Epithelial cell of esophagus (primary cell): Measurements from ENCODE around the gene CLEC4G.

ENCODE experiments used
- DNase-seq: peaks from one replicate; pipeline ENCODE4 v3.0.0; 2010; ENCODE audit warnings: low read depth
- H3K4me3 ChIP-seq: 2 replicates; pipeline ENCODE4 v1.5.1; 2011; ENCODE audit warnings: mild to moderate bottlenecking, low read length, control low read depth
- TF ChIP-seq, protein P1 (sequence below): IDR thresholded peaks from 2 replicates; pipeline ENCODE4 v1.5.1; 2011; ENCODE audit warnings: low read depth, mild to moderate bottlenecking, low read length, control low read depth, inconsistent platforms; ENCODE audit not compliant: insufficient read depth; ENCODE audit errors: missing control alignments

The CLEC4G gene

GRCh38 chr19:7685546-7686445 is 46.1 kb downstream of the CLEC4G start:
- no peak overlapping the region for H3K4me3 ChIP-seq
- TF ChIP-seq, protein P1, sequence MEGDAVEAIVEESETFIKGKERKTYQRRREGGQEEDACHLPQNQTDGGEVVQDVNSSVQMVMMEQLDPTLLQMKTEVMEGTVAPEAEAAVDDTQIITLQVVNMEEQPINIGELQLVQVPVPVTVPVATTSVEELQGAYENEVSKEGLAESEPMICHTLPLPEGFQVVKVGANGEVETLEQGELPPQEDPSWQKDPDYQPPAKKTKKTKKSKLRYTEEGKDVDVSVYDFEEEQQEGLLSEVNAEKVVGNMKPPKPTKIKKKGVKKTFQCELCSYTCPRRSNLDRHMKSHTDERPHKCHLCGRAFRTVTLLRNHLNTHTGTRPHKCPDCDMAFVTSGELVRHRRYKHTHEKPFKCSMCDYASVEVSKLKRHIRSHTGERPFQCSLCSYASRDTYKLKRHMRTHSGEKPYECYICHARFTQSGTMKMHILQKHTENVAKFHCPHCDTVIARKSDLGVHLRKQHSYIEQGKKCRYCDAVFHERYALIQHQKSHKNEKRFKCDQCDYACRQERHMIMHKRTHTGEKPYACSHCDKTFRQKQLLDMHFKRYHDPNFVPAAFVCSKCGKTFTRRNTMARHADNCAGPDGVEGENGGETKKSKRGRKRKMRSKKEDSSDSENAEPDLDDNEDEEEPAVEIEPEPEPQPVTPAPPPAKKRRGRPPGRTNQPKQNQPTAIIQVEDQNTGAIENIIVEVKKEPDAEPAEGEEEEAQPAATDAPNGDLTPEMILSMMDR, result no peak
- DNase-seq, result no peak

DNA sequence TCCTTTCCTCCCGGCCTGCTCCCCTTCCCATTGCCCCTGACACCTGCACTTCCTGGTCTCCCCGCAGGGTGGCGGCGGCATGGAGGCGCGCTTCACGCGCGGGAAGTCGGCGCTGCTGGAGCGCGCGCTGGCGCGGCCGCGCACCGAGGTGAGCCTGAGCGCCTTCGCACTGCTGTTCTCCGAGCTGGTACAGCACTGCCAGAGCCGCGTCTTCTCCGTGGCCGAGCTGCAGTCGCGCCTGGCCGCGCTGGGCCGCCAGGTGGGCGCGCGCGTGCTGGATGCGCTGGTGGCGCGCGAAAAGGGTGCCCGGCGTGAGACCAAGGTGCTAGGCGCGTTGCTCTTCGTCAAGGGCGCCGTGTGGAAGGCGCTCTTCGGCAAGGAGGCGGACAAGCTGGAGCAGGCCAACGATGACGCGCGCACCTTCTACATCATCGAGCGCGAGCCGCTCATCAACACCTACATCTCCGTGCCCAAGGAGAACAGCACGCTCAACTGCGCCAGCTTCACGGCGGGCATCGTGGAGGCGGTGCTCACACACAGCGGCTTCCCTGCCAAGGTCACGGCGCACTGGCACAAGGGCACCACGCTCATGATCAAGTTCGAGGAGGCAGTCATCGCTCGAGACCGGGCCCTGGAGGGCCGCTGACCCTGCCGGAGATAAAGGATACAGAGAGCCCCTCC is 49.6 kb downstream of the CLEC4G start:
- TF ChIP-seq, protein P1, result no peak
- H3K4me3 ChIP-seq, result peak overlapping the region; percentile 84
- DNase-seq, result no peak

GRCh38 chr19:7681340-7682174 is 50.4 kb downstream of the CLEC4G start:
- DNase-seq, result peak; percentile 84
- TF ChIP-seq, protein P1, result peak; percentile 71
- peak overlapping the region; percentile 84 for H3K4me3 ChIP-seq

DNA sequence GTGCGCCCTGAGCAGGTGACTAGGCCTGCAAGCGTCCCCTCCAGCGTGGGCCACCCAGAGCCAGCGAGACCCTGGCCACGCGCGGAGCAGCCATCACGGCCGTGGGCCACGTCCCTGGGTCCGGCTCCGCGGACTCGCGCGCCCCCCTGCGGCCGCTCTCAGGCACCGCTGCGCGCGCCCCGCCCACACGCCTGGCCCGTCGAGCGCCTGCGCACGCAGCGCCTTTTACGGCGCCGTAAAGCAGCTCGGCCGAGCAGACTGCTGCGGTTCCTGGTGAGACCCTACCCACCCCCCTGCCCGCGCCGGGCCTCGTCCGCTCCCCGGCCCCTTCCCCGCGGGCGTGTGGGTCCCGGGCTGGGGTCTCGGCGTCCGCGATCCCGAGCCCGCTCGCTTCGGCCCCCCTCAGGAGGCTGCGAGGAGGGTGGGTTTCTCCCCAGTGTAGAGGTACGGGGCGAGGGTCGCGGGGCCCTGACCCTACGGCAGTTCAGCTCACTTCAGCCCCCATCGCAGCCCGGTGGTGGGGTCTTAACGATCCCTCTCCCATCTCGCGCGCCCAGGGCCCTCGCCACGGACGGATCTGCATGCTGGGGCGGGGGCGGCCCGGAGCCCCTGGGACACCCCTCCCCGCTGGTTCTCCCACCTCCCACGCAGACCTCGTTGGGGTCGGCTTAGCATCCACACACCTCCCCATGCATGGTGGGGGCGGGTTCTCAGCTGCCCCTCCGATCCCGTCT is 51.1 kb downstream of the CLEC4G start, which contains the start of gene TRAPPC5:
Gene TRAPPC5, plus strand, starts transcription at position 228 of the 734 bp plus-strand sequence. CDS start 1,421 bp downstream, outside the sequence.
- TF ChIP-seq, protein P1, result peak; percentile 28
- H3K4me3 ChIP-seq, result peak within 1 kb of the TSS; percentile 84
- DNase-seq, result peak; percentile 83

DNA sequence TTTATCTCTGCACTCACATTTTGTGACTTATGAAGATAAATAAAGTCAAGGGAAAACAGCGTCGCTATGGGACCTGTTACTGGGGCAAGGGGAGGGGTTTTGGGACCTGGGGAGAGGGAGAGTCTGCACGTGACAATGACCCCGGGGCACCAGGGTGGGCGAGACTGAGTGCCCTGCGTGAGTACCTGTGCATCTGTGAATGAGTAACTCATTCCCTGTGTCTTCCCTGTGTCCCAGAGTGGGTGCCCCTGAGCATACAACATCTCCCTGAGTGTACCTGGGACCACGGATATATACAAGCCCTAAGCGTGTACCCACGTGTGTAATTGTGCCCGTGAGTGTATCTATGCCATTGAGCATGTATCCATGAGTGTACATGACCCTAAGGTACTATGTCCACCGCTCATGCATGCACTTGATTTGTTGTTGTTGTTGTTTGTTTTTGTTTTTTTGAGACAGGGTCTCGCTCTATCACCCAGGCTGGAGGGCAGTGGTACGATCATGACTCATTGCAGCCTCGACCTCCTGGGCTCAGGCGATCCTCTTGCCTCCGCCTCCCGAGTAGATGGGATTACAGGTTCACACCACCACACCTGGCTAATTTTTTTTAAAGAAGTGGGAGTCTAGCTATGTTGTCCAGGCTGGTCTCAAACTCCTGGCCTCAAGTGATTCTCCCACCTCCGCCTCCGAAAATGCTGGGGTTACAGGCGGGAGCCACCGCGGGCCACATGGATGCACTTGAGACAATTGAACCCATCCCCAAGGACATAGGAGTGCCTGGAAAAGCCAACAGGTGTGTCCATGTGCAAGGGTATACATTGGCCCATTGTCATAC is 51.9 kb downstream of the CLEC4G start:
- peak overlapping the region; percentile 24 for H3K4me3 ChIP-seq
- DNase-seq, result no peak
- TF ChIP-seq, protein P1, result no peak
